Anterior cingulate cortex (tissue), 58 donors: ENCODE results near the gene TYRO3.
A peak's percentile ranks its signal among the peaks of the same experiment; 100 is the strongest.

Experiments used
- DNase-seq, 58 donors: peaks; one replicate each; lab custom pipeline; 2025; lab: John Stamatoyannopoulos, UW

TYRO3 gene

GRCh38 chr15:41558400-41559238, at the start of gene TYRO3:
TYRO3 (plus strand) TSS chr15:41559212; CDS start chr15:41559258, 46 bp downstream.
- peak in 53 of 58 donors; percentile 20 to 90 (median 76) for DNase-seq

GRCh38 chr15:41510728-41511127, 48.3 kb upstream of the TYRO3 start:
- no peak for DNase-seq

GRCh38 chr15:41511331-41511898, 47.6 kb upstream of the TYRO3 start:
- DNase-seq, result no peak

GRCh38 chr15:41511899-41512369, 47.1 kb upstream of the TYRO3 start:
- no peak for DNase-seq

GRCh38 chr15:41512512-41512939, 46.5 kb upstream of the TYRO3 start:
- no peak for DNase-seq

GRCh38 chr15:41512940-41513505, 46.0 kb upstream of the TYRO3 start:
- DNase-seq, result no peak

GRCh38 chr15:41513506-41514227, 45.3 kb upstream of the TYRO3 start, which contains the start of gene LTK:
LTK (minus strand) TSS chr15:41513827; CDS start chr15:41513709, 118 bp downstream.
- DNase-seq, result no peak

GRCh38 chr15:41517895-41518449, 41.0 kb upstream of the TYRO3 start:
- DNase-seq, result no peak

- no peak for DNase-seq
Observed at GRCh38 chr15:41520636-41521035, 38.4 kb upstream of the TYRO3 start.

GRCh38 chr15:41521614-41522013, 37.4 kb upstream of the TYRO3 start:
- no peak for DNase-seq

GRCh38 chr15:41523097-41523496, 35.9 kb upstream of the TYRO3 start:
- DNase-seq, result no peak

GRCh38 chr15:41530363-41530956, 28.6 kb upstream of the TYRO3 start:
- no peak for DNase-seq

GRCh38 chr15:41535544-41535943, 23.5 kb upstream of the TYRO3 start:
- no peak for DNase-seq

GRCh38 chr15:41536866-41537265, 22.1 kb upstream of the TYRO3 start:
- DNase-seq, result no peak

- DNase-seq, result no peak
Observed at GRCh38 chr15:41543521-41543870, 15.5 kb upstream of the TYRO3 start.

GRCh38 chr15:41544650-41545015, 14.4 kb upstream of the TYRO3 start:
- DNase-seq, result peak in 31 of 58 donors; percentile 3 to 61 (median 20)

GRCh38 chr15:41545218-41545617, 13.8 kb upstream of the TYRO3 start:
- no peak for DNase-seq

- peak in 1 of 58 donors; percentile 4 for DNase-seq
Observed at GRCh38 chr15:41546851-41547786, 11.9 kb upstream of the TYRO3 start.
